Ishikawa (cell line): ENCODE measurements around the gene UBE2Q1.
A peak's percentile ranks its signal among the peaks of the same experiment; 100 is the strongest.

Experiments used
- CEBPB ChIP-seq: IDR thresholded peaks from 2 replicates; pipeline ENCODE4 v1.6.1; 2012
- CREB1 ChIP-seq: IDR thresholded peaks from 2 replicates; pipeline ENCODE4 v1.6.1; 2012; ENCODE audit warnings: low read depth
- EGR1 ChIP-seq: IDR thresholded peaks from 2 replicates; pipeline ENCODE4 v1.6.1; 2012
- EP300 ChIP-seq: IDR thresholded peaks from 2 replicates; pipeline ENCODE4 v1.6.1; 2012; ENCODE audit warnings: borderline replicate concordance
- FOXM1 ChIP-seq: IDR thresholded peaks from 2 replicates; pipeline ENCODE4 v1.6.1; 2012; ENCODE audit warnings: low read depth, borderline replicate concordance
- NFIC ChIP-seq: IDR thresholded peaks from 2 replicates; pipeline ENCODE4 v1.6.1; 2012
- RAD21 ChIP-seq: IDR thresholded peaks from 2 replicates; pipeline ENCODE4 v1.6.1; 2012; ENCODE audit warnings: low read depth
- TAF1 ChIP-seq: IDR thresholded peaks from 2 replicates; pipeline ENCODE4 v1.6.1; 2012; ENCODE audit warnings: low read depth, mild to moderate bottlenecking
- TCF12 ChIP-seq: IDR thresholded peaks from 2 replicates; pipeline ENCODE4 v1.6.1; 2012; ENCODE audit warnings: low read depth
- TEAD4 ChIP-seq: IDR thresholded peaks from 2 replicates; pipeline ENCODE4 v1.6.1; 2012
- ZBTB7A ChIP-seq: IDR thresholded peaks from 2 replicates; pipeline ENCODE4 v1.6.1; 2012; ENCODE audit warnings: low read depth
- TF ChIP-seq, protein P1 (sequence below): IDR thresholded peaks from 2 replicates; pipeline ENCODE4 v1.6.1; 2012
- TF ChIP-seq, protein P2 (sequence below): IDR thresholded peaks from 2 replicates; pipeline ENCODE4 v1.6.1; 2012; ENCODE audit warnings: low read depth, mild to moderate bottlenecking
- TF ChIP-seq, protein P3 (sequence below): IDR thresholded peaks from 2 replicates; pipeline ENCODE4 v1.6.1; 2012

UBE2Q1 gene

DNA sequence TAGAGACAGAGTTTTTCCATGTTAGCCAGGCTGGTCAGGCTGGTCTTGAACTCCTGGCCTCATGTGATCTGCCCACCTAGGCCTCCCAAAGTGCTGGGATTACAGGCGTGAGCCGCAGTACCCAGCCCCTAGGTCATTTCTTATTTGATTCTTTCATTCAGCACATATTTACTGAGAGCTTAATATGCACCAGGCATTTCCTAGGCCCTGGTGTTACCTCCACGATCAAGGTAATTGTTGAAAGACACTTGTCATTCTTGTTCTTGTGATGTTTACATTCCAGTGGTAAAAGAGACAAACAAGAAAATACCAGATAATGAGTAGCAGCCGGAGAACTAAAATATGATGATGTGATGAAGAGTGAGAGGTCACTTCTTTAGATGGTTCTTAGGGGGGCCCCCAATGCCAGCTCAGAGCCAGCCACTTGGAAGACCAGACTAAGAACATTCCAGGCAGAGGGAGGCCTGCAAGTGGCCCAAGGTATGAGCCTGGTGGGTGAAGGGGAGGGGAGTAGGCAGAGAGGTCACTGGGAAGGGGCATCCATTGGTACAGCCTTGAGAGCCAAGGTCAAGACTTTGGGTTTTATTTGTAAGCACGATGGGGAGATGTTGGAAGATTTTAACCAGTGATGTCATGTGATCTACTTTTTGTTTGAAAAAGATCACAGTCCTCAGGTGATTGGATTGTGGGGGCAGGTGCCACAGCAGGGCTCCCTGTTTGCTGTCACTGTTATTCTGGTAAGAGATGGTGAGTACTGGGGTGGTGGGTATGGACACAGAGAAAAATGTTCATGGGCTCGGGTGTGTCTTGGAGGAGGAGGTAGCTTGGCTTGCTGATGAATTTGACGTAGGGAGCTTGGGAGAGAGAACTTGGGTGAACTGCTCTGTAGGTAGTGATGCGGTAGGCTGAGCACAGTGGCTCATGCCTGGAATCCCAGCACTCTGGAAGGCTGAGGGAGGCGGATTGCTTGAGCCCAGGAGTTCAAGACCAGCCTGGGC is 18.7 kb downstream of the UBE2Q1 start:
- no peak for TF ChIP-seq TAF1
- no peak for TF ChIP-seq ZBTB7A
- TF ChIP-seq TEAD4, result no peak
- TF ChIP-seq EP300, result no peak
- no peak for TF ChIP-seq TCF12
- TF ChIP-seq NFIC, result no peak
- TF ChIP-seq CEBPB, result no peak
- no peak for TF ChIP-seq CREB1
- TF ChIP-seq, protein P1, sequence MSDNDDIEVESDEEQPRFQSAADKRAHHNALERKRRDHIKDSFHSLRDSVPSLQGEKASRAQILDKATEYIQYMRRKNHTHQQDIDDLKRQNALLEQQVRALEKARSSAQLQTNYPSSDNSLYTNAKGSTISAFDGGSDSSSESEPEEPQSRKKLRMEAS, result no peak
- TF ChIP-seq, protein P2, sequence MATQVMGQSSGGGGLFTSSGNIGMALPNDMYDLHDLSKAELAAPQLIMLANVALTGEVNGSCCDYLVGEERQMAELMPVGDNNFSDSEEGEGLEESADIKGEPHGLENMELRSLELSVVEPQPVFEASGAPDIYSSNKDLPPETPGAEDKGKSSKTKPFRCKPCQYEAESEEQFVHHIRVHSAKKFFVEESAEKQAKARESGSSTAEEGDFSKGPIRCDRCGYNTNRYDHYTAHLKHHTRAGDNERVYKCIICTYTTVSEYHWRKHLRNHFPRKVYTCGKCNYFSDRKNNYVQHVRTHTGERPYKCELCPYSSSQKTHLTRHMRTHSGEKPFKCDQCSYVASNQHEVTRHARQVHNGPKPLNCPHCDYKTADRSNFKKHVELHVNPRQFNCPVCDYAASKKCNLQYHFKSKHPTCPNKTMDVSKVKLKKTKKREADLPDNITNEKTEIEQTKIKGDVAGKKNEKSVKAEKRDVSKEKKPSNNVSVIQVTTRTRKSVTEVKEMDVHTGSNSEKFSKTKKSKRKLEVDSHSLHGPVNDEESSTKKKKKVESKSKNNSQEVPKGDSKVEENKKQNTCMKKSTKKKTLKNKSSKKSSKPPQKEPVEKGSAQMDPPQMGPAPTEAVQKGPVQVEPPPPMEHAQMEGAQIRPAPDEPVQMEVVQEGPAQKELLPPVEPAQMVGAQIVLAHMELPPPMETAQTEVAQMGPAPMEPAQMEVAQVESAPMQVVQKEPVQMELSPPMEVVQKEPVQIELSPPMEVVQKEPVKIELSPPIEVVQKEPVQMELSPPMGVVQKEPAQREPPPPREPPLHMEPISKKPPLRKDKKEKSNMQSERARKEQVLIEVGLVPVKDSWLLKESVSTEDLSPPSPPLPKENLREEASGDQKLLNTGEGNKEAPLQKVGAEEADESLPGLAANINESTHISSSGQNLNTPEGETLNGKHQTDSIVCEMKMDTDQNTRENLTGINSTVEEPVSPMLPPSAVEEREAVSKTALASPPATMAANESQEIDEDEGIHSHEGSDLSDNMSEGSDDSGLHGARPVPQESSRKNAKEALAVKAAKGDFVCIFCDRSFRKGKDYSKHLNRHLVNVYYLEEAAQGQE, result no peak
- TF ChIP-seq, protein P3, sequence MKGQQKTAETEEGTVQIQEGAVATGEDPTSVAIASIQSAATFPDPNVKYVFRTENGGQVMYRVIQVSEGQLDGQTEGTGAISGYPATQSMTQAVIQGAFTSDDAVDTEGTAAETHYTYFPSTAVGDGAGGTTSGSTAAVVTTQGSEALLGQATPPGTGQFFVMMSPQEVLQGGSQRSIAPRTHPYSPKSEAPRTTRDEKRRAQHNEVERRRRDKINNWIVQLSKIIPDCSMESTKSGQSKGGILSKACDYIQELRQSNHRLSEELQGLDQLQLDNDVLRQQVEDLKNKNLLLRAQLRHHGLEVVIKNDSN, result no peak
- no peak for TF ChIP-seq RAD21

DNA sequence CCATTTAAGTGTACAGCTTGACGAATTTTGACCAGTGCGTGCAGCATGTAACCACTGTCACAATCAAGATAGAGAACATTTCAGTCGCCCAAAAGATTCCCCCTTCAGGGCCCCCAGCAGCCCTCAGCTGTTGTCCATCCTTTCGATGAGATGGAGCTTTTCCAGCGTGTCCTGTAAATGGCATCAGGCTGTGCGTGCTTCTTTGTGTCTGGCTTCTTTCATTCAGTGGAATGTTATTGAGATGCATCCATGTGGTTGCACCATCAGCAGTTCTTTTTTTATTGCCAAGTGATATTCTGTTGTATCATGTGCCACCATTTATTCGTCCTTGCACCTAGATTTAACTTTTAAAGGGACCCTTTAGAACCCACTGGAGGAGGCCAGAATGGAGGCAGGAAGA is 21.9 kb downstream of the UBE2Q1 start:
- TF ChIP-seq NFIC, result no peak
- TF ChIP-seq CREB1, result no peak
- TF ChIP-seq, protein P1, result no peak
- TF ChIP-seq, protein P3, result no peak
- no peak for TF ChIP-seq RAD21
- TF ChIP-seq EGR1, result no peak

DNA sequence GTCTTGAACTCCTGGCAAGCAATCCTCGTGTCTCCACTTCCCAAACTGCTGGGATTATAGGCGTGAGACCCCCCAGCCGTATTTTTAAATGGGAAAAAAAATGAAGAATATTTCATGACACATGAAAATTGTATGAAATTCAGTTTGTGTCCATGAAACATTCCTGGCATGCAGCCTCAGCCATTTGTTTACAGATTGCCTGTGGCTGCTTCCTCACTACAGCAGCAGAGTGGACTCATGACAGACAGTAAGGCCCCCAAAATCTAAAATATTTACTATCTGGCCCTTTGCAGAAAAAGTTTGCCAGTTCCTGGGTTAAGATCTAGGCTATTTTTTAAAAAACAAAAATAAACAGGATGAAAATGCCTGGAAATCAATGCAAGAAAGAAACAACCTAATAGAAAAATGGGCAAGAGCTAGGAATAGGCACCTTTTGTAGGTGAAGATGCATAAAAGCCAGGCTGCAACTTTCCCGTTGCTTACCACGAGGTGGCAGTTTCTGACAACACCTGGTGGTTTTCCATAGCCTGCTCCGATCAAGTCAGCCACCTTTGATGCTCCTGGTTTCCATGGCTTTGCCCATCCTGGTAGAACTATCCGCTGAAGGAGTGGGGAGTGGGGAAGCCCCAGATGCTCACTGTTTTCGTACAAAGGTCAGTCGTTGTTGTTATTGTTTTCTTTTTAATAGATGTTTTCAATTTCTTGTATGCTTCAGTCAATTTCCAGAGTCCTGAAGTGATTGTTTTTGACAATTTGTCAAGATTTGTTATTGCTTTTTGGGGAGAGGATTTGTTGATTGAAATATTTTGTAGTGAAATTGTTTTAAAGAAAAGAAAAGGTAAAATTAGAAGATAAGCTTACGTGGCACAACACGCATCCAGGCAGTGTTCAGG is 24.3 kb downstream of the UBE2Q1 start:
- TF ChIP-seq CEBPB (no peak), RAD21 (peak; percentile 72)

DNA sequence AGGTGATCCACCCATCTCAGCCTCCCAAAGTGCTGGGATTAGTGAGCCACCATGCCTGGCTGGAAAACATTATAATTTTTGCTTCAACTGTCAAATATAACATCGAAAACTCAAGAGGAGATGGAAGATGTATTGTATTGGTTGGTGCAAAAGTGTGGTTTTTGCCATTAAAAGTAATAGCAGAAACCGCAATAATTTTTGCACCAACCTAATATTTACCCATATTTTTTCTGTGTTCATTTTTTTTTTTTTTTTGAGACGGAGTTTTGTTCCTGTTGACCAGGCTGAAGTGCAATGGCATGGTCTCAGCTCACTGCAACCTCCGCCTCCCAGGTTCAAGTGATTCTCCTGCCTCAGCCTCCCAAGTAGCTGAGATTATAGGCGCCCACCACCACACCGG is 29.2 kb downstream of the UBE2Q1 start:
- TF ChIP-seq ZBTB7A, result no peak
- TF ChIP-seq EGR1, result no peak

DNA sequence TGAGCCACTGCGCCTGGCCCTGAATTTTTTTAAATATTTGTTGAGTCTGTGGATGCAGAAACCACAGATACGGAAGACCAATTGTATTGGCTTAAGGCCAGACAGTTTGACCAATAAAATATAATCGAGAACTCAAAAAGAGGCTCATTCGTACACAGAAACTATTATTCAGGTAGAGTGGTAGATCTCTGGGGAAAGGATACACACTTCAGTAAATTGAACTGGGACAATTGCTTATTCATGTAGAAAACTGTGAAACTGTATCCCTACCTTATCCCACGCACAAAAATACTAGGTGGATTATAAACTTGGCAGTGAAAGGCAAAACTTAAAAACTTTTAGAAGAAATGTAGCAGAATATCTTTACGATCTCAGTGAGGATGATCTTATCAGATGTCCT is 31.3 kb downstream of the UBE2Q1 start:
- TF ChIP-seq NFIC, result 0 out of 2 replicates have a peak, but pooled peaks have one; percentile 19
- no peak for TF ChIP-seq FOXM1

DNA sequence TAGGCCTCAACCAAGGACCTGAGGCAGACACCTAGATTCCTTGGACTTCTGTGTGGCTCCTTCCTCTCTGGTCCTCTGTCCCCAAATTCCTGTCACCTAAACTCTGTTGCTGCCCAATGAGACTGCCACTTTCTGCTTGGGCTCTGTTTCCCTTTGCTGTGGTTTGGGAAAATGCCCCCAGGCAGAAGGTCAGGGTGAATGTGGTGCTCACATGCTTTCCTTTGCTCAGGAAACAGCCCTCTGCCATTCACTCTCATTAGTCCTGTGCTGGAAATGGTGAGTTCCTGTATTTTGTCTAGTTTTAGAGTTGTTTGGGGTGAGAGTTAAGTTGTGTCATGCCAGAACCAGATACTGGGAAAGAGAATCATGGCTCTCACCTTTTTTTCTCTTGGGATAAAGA is 33.6 kb downstream of the UBE2Q1 start:
- TF ChIP-seq, protein P1, result no peak
- TF ChIP-seq RAD21 (no peak), TEAD4 (no peak), CREB1 (no peak)
- TF ChIP-seq, protein P3, result no peak
- TF ChIP-seq, protein P2, result no peak
